Thyroid gland (tissue), 4 donors: ENCODE data around the gene KANSL3.
A peak's percentile ranks its signal among the peaks of the same experiment; 100 is the strongest.

Experiments
- CTCF ChIP-seq, 6 experiments: fragments of 200-600 bp in 3 of 6; fragments of 450-650 bp in 3 of 6; sonication (generic) in 3 of 6; IDR thresholded peaks; one replicate each; pipeline ENCODE4 v1.5.1; 2016 to 2019; ENCODE audit warnings: antibody characterized with exemption in 6 of 6, mild to moderate bottlenecking in 2 of 6, inconsistent platforms in 1 of 6, moderate library complexity in 1 of 6
- POLR2A ChIP-seq, 2 donors: fragments of 450-650 bp; IDR thresholded peaks; one replicate each; pipeline ENCODE4 v1.6.1; 2017; ENCODE audit warnings: antibody characterized with exemption in 2 of 2, mild to moderate bottlenecking in 2 of 2, moderate library complexity in 1 of 2

GRCh38 chr2:96554293-96555145 lies 83.6 kb downstream of the KANSL3 start:
- peak; percentile 72 to 95 (median 82) for TF ChIP-seq CTCF (IDR thresholded peaks at IDR 0.05)
- no peak for TF ChIP-seq POLR2A (IDR thresholded peaks at IDR 0.05)
